Cardiac fibroblast (primary cell): ENCODE data around the gene GATA5.
A peak's percentile ranks its signal among the peaks of the same experiment; 100 is the strongest.

Experiments used
- DNase-seq, 2 donors: peaks; one replicate each; pipeline versions ENCODE4 v3.0.0 to v3.0.0-alpha.2; 2010; ENCODE audit warnings: low read depth in 2 of 2
- H3K4me3 ChIP-seq, 2 donors: replicated peaks in 1 of 2; 1 replicate in 1 of 2; 2 replicates in 1 of 2; pipeline ENCODE4 v1.5.1; 2011; ENCODE audit warnings: low read depth in 2 of 2, low read length in 2 of 2, mild to moderate bottlenecking in 2 of 2, moderate library complexity in 1 of 2
- CTCF ChIP-seq: IDR thresholded peaks from one replicate; pipeline ENCODE4 v1.5.1; 2011; ENCODE audit warnings: low read depth, mild to moderate bottlenecking, low read length, inconsistent platforms

Gene GATA5

GRCh38 chr20:62475772-62476055 lies at the start of gene GATA5:
Gene GATA5 (minus strand): TSS chr20:62475995. CDS start chr20:62475521, 474 bp downstream.
- peak within 1 kb of the TSS in 1 of 2 donors; percentile 22 for H3K4me3 ChIP-seq
- no peak for TF ChIP-seq CTCF
- DNase-seq: no peak

GRCh38 chr20:62525014-62525413 lies 49.2 kb upstream of the GATA5 start:
- no peak overlapping the region for H3K4me3 ChIP-seq
- no peak for DNase-seq
- TF ChIP-seq CTCF: no peak

DNA sequence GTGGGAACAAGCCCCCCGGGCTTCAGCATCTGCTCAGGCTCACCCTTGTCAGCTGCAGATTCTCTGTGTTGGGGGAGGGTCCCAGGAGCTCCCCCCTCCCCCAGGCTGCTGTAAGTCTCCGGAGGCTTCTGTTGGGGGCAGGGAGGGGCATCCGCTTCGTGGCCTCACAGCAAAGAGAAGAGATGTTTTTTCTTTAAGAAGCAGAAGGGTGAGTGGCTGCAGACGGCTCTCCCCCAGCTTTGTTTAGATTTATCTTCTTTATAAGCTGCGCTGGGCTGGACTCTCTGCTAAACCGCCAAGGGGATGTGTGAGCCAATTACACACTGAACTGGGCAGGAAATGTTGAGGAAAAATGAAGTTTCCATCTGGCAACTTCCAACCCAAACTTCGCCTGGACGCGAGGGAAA lies 48.7 kb upstream of the GATA5 start:
- DNase-seq: peak in 1 of 2 donors; percentile 23
- TF ChIP-seq CTCF: no peak
- H3K4me3 ChIP-seq: no peak overlapping the region

DNA sequence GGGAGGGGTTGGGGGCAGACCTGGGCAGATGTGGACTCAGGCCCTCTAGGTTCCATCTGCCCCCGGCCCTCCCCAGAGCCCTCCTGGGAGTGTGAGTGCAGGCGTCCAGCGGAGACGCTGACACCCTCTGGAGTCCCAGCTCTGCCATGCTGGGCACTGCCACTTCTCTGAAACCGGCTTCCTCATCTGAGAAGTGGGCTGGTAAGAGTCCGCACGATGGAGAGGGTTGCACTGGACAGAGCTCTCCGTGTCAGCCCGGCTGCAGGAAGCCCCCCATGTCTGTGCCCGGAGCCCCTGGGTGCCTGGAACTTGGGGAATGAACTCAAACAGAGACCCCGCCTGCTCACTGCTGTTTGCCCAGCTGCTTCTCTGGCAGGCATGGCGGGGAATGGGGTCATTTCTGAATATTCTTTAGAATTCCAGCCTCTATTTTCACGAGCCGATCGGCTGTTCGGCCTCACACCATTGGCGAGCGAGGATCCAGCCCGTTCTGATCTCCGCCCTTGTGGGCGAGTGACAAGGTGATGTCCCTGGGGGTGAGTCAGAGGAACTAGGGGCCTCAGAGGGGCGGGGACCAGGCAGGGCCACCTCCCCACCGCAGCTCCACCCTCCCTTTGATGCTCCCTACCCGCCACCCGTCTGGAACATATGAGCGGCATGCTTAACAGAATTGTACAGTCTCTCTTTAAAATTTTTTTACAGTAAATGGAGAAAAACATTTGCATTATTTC lies 47.8 kb upstream of the GATA5 start:
- no peak overlapping the region for H3K4me3 ChIP-seq
- TF ChIP-seq CTCF: no peak
- no peak for DNase-seq

GRCh38 chr20:62522748-62523396 lies 47.1 kb upstream of the GATA5 start:
- TF ChIP-seq CTCF: no peak
- H3K4me3 ChIP-seq: no peak overlapping the region
- DNase-seq: no peak

DNA sequence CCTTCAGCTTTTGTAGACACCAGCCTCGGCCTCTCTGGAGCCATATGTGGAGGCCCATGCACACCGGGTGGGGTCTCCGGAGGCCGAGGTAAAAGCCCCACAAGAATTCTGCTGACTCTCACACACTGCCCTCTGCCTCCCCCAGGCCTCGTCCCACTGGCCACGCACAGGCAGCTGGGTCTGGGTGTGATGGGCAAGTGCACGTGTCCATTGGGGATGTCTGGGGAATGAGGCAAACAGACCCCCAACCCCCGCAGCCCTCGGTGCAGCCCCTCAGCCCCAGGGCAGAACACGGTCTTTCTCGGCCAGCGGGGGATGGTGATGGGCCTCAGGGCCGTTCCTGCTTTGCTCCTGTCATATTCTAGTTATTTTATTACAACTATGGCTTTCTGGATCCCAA lies 44.0 kb upstream of the GATA5 start:
- no peak overlapping the region for H3K4me3 ChIP-seq
- no peak for TF ChIP-seq CTCF
- DNase-seq: no peak

DNA sequence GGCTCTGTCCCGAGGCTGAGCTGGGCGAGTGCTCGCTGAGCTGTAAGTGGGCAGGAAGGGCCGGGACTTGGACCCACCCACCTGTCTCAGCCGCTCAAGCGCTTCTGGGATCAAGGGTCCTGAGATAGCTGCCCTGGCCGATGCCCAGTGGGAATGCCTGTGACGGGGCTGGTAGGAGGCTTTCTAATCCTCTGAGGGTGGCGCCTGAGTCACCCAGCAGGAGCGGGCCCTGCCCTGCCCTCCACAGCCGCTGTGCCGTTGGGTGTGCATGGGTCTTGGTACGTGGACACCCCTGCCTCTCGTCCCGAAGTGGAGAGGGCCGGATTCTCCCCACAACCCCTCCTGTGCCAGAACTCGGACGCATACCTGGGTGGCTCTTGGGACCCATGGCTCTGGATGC lies 43.1 kb upstream of the GATA5 start:
- no peak for DNase-seq
- TF ChIP-seq CTCF: no peak

More for the DNA sequence above, 43.1 kb upstream of the GATA5 start:
- H3K4me3 ChIP-seq: no peak overlapping the region
